GM12878 (cell line): Measurements from ENCODE around the gene CCND2. TPM values are rescaled to one million over a fixed set of nuclear protein-coding genes. Genes with fewer than 3 reads are reported as not detected.

Experiments used
- BCL11A ChIP-seq: IDR thresholded peaks from 2 replicates; pipeline ENCODE4 v1.6.1; 2011; ENCODE audit warnings: low read depth, low read length
- CHD1 ChIP-seq: IDR thresholded peaks from 2 replicates; pipeline ENCODE4 v1.6.1; 2012; ENCODE audit warnings: low read depth, low read length, improper control_type of control experiment
- CHD4 ChIP-seq: fragments of 200-600 bp; sonication (generic); IDR thresholded peaks from 2 replicates; pipeline ENCODE4 v1.6.1; 2016; ENCODE audit warnings: mild to moderate bottlenecking
- CTCF ChIP-seq, 3 experiments: IDR thresholded peaks in 2 of 3; conservative IDR thresholded peaks in 1 of 3; 2 replicates each; pipeline ENCODE4 v1.5.1; 2011; ENCODE audit warnings: low read depth in 3 of 3, low read length in 3 of 3, mild to moderate bottlenecking in 3 of 3, control low read depth in 2 of 3, moderate library complexity in 2 of 3, inconsistent platforms in 1 of 3, mixed read lengths in 1 of 3; ENCODE audit not compliant: control insufficient read depth in 2 of 3, insufficient read depth in 1 of 3; ENCODE audit errors: extremely low read depth in 1 of 3
- EED ChIP-seq: sonication (generic); IDR thresholded peaks from 2 replicates; pipeline ENCODE4 v1.6.1; 2016; ENCODE audit warnings: antibody characterized with exemption, low read depth
- EP300 ChIP-seq, 2 experiments: fragments of 150-350 bp in 1 of 2; IDR thresholded peaks; 2 replicates each; pipeline ENCODE4 v1.6.1; 2011 to 2012; ENCODE audit warnings: low read depth in 2 of 2, low read length in 2 of 2, borderline replicate concordance in 1 of 2, improper control_type of control experiment in 1 of 2, inconsistent platforms in 1 of 2; ENCODE audit not compliant: control insufficient read depth in 1 of 2
- MEF2A ChIP-seq: IDR thresholded peaks from 2 replicates; pipeline ENCODE4 v1.6.1; 2011; ENCODE audit warnings: low read depth, mild to moderate bottlenecking, low read length, moderate library complexity; ENCODE audit not compliant: insufficient read depth
- MYB ChIP-seq: fragments of 150-350 bp; IDR thresholded peaks from 2 replicates; pipeline ENCODE4 v1.6.1; 2014; ENCODE audit warnings: mild to moderate bottlenecking, low read depth, low read length, borderline replicate concordance
- NBN ChIP-seq: fragments of 450-650 bp; IDR thresholded peaks from 2 replicates; pipeline ENCODE4 v1.6.1; 2016
- NFIC ChIP-seq: IDR thresholded peaks from 2 replicates; pipeline ENCODE4 v1.6.1; 2012; ENCODE audit warnings: low read depth, mild to moderate bottlenecking, inconsistent platforms, low read length, moderate library complexity
- NFYA ChIP-seq: IDR thresholded peaks from 2 replicates; pipeline ENCODE4 v1.6.1; 2011; ENCODE audit warnings: low read depth, mild to moderate bottlenecking, low read length, improper control_type of control experiment, borderline replicate concordance
- NFYB ChIP-seq: IDR thresholded peaks from 2 replicates; pipeline ENCODE4 v1.6.1; 2011; ENCODE audit warnings: low read depth, mild to moderate bottlenecking, low read length, improper control_type of control experiment, moderate library complexity; ENCODE audit not compliant: insufficient read depth
- PML ChIP-seq: IDR thresholded peaks from 2 replicates; pipeline ENCODE4 v1.6.1; 2012; ENCODE audit warnings: low read length, inconsistent platforms
- POLR2AphosphoS5 ChIP-seq: IDR thresholded peaks from 2 replicates; pipeline ENCODE4 v1.6.1; 2011; ENCODE audit warnings: mild to moderate bottlenecking, low read length, inconsistent platforms
- RELB ChIP-seq: fragments of 450-650 bp; IDR thresholded peaks from 2 replicates; pipeline ENCODE4 v1.6.1; 2017; ENCODE audit warnings: low read depth, mild to moderate bottlenecking, moderate library complexity
- SIX5 ChIP-seq: IDR thresholded peaks from 2 replicates; pipeline ENCODE4 v1.6.1; 2011; ENCODE audit warnings: mild to moderate bottlenecking, low read depth, low read length, moderate library complexity; ENCODE audit not compliant: severe bottlenecking
- SMC3 ChIP-seq: IDR thresholded peaks from 2 replicates; pipeline ENCODE4 v1.6.1; 2011; ENCODE audit warnings: low read length, improper control_type of control experiment, borderline replicate concordance
- SREBF1 ChIP-seq: IDR thresholded peaks from 2 replicates; pipeline ENCODE4 v1.6.1; 2012; ENCODE audit warnings: mild to moderate bottlenecking, low read length
- TBL1XR1 ChIP-seq: IDR thresholded peaks from 2 replicates; pipeline ENCODE4 v1.6.1; 2012; ENCODE audit warnings: low read depth, low read length, improper control_type of control experiment
- YBX1 ChIP-seq: fragments of 450-650 bp; IDR thresholded peaks from 2 replicates; pipeline ENCODE4 v1.6.1; 2016; ENCODE audit warnings: antibody characterized with exemption
- polyA plus RNA-seq, 11 experiments: library from polyadenylated mRNA; depleted of rRNA in 4 of 11; unstranded in 6 of 11; stranded (reverse) in 5 of 11; fragments of >200 nt; fragmentation: Nextera tagmentation in 4 of 11; fragmentation: Illumina TruSeq in 1 of 11; extraction: Ambion mirVana in 4 of 11; extraction: Trizol in 1 of 11; gene quantifications; 1 replicate in 1 of 11; 2 replicates in 10 of 11; pipeline versions ENCODE4 v1.2.1 to v1.2.3, GENCODE V29; 2011 to 2016; ENCODE audit warnings: inconsistent platforms in 2 of 11, missing spikeins in 2 of 11, low read depth in 1 of 11
- total RNA-seq, 4 experiments: library from RNA; depleted of rRNA in 3 of 4; stranded (reverse); fragments of >200 nt in 3 of 4; fragmentation: Illumina TruSeq in 1 of 4; extraction: Trizol in 1 of 4; gene quantifications; 2 replicates each; pipeline versions ENCODE4 v1.2.1 to v1.2.3, GENCODE V29; 2013 to 2021
- TF ChIP-seq, protein P1 (sequence below): IDR thresholded peaks from 2 replicates; pipeline ENCODE4 v1.6.1; 2012; ENCODE audit warnings: low read depth, low read length, improper control_type of control experiment
- TF ChIP-seq, protein P2 (sequence below): fragments of 450-650 bp; IDR thresholded peaks from 2 replicates; pipeline ENCODE4 v1.6.1; 2017; ENCODE audit warnings: mild to moderate bottlenecking, moderate library complexity

CCND2 gene
- total and polyA plus RNA-seq, 10 of the 15 experiments (the other 5 are each of a cell fraction or from before 2014, with no cell fraction given) = 30.1 to 263 (median 152) TPM

- TF ChIP-seq NBN (peak; percentile 60; the same call in 1 of the 2 replicates), NFYB (peak; percentile 91), PML (peak; percentile 76), NFYA (no peak), CTCF (IDR thresholded peaks at IDR 0.05 in 2 of 3, conservative IDR thresholded peaks at IDR 0.05 in 1 of 3; ENCODE audit: control insufficient read depth in 2 of 3, extremely low read depth in 1 of 3, insufficient read depth in 1 of 3, low read depth in 3 of 3, low read length in 3 of 3) (no peak), CHD4 (no peak), EP300 (IDR thresholded peaks at IDR 0.05; ENCODE audit: borderline replicate concordance in 1 of 2, control insufficient read depth in 1 of 2, low read depth in 2 of 2, low read length in 2 of 2) (no peak), SREBF1 (no peak), CHD1 (no peak), MYB (no peak), SMC3 (no peak), MEF2A (0 out of 2 replicates have a peak, but pooled peaks have one; percentile 18), NFIC (no peak), SIX5 (no peak), RELB (peak; percentile 39; the same call in 1 of the 2 replicates), POLR2AphosphoS5 (peak; percentile 98), YBX1 (no peak), BCL11A (no peak), TBL1XR1 (no peak), EED (no peak)
- TF ChIP-seq, protein P1, sequence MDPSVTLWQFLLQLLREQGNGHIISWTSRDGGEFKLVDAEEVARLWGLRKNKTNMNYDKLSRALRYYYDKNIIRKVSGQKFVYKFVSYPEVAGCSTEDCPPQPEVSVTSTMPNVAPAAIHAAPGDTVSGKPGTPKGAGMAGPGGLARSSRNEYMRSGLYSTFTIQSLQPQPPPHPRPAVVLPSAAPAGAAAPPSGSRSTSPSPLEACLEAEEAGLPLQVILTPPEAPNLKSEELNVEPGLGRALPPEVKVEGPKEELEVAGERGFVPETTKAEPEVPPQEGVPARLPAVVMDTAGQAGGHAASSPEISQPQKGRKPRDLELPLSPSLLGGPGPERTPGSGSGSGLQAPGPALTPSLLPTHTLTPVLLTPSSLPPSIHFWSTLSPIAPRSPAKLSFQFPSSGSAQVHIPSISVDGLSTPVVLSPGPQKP = peak; percentile 70; the same call in 1 of the 2 replicates
- TF ChIP-seq, protein P2, sequence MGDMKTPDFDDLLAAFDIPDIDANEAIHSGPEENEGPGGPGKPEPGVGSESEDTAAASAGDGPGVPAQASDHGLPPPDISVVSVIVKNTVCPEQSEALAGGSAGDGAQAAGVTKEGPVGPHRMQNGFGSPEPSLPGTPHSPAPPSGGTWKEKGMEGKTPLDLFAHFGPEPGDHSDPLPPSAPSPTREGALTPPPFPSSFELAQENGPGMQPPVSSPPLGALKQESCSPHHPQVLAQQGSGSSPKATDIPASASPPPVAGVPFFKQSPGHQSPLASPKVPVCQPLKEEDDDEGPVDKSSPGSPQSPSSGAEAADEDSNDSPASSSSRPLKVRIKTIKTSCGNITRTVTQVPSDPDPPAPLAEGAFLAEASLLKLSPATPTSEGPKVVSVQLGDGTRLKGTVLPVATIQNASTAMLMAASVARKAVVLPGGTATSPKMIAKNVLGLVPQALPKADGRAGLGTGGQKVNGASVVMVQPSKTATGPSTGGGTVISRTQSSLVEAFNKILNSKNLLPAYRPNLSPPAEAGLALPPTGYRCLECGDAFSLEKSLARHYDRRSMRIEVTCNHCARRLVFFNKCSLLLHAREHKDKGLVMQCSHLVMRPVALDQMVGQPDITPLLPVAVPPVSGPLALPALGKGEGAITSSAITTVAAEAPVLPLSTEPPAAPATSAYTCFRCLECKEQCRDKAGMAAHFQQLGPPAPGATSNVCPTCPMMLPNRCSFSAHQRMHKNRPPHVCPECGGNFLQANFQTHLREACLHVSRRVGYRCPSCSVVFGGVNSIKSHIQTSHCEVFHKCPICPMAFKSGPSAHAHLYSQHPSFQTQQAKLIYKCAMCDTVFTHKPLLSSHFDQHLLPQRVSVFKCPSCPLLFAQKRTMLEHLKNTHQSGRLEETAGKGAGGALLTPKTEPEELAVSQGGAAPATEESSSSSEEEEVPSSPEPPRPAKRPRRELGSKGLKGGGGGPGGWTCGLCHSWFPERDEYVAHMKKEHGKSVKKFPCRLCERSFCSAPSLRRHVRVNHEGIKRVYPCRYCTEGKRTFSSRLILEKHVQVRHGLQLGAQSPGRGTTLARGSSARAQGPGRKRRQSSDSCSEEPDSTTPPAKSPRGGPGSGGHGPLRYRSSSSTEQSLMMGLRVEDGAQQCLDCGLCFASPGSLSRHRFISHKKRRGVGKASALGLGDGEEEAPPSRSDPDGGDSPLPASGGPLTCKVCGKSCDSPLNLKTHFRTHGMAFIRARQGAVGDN = no peak
These were observed 47.5 kb downstream of the CCND2 start, which contains the start of gene TIGAR (continued) for GRCh38 chr12:4320853-4321701.
